Vagina (tissue), 2 donors: ENCODE data around the gene C5orf22. TPM values are rescaled to one million over a fixed set of nuclear protein-coding genes. Genes with fewer than 3 reads are reported as not detected.

Experiments used
- DNase-seq, 2 donors: peaks; one replicate each; pipeline ENCODE4 v3.0.0-alpha.2; 2017; ENCODE audit errors: extremely low spot score in 2 of 2
- H3K27ac ChIP-seq: fragments of 200-600 bp; sonication (generic); one replicate; pipeline ENCODE4 v1.5.1; 2019
- H3K27me3 ChIP-seq: fragments of 200-600 bp; sonication (generic); one replicate; pipeline ENCODE4 v1.5.1; 2019
- H3K36me3 ChIP-seq, 2 donors: fragments of 200-600 bp; sonication (generic); one replicate each; pipeline ENCODE4 v1.5.1; 2017 to 2019
- H3K4me1 ChIP-seq: fragments of 200-600 bp; sonication (generic); one replicate; pipeline ENCODE4 v1.5.1; 2019
- H3K4me3 ChIP-seq, 2 donors: fragments of 200-600 bp; sonication (generic); 1 replicate in 1 of 2; 2 replicates in 1 of 2; pipeline ENCODE4 v1.5.1; 2016 to 2019
- H3K9me3 ChIP-seq: fragments of 200-600 bp; sonication (generic); one replicate; pipeline ENCODE4 v1.5.1; 2019
- CTCF ChIP-seq, 3 experiments: fragments of 450-650 bp in 2 of 3; fragments of 200-600 bp in 1 of 3; sonication (generic) in 1 of 3; IDR thresholded peaks; one replicate each; pipeline ENCODE4 v1.5.1; 2017 to 2019; ENCODE audit warnings: antibody characterized with exemption in 3 of 3, mild to moderate bottlenecking in 2 of 3, moderate library complexity in 2 of 3
- POLR2A ChIP-seq, 2 donors: fragments of 450-650 bp; IDR thresholded peaks; one replicate each; pipeline ENCODE4 v1.6.1; 2017; ENCODE audit warnings: antibody characterized with exemption in 2 of 2, mild to moderate bottlenecking in 2 of 2, moderate library complexity in 2 of 2
- POLR2AphosphoS5 ChIP-seq, 2 donors: sonication (generic); formaldehyde crosslinking; IDR thresholded peaks; one replicate each; pipeline ENCODE4 v1.9.0; 2017; ENCODE audit warnings: antibody characterized with exemption in 2 of 2, mild to moderate bottlenecking in 2 of 2, low read depth in 1 of 2; ENCODE audit not compliant: insufficient read depth in 1 of 2
- intact Hi-C: fragments of 100-400 bp; cut with DNase I; formaldehyde crosslinking; loops from one replicate; pipeline ENCODE4 v1.15.1; 2023
- small RNA-seq: library from RNA; depleted of rRNA; stranded (forward); fragments of <200 nt; gene quantifications from one replicate; pipeline ENCODE3, GENCODE V24; 2016
- total RNA-seq: library from RNA; depleted of rRNA; stranded (reverse); fragments of >200 nt; gene quantifications from one replicate; pipeline ENCODE4 v1.2.3, GENCODE V29; 2016

Gene C5orf22
- total RNA-seq, 1 donor from 2014 or later: 18.2 TPM

- TF ChIP-seq POLR2AphosphoS5 (IDR thresholded peaks at IDR 0.05; ENCODE audit: insufficient read depth in 1 of 2, low read depth in 1 of 2) (no peak), POLR2A (IDR thresholded peaks at IDR 0.05) (no peak), CTCF (IDR thresholded peaks at IDR 0.05) (no peak)
- Histone ChIP-seq H3K27ac (no peak overlapping the region), H3K36me3 (no peaks in the 10 kb centered on the region), H3K27me3 (no peaks in the 10 kb centered on the region), H3K9me3 (no peaks in the 10 kb centered on the region), H3K4me1 (no peaks in the 10 kb centered on the region), H3K4me3 (no peak overlapping the region)
- intact Hi-C loops: no loop called here
- DNase-seq: no peak
Observed at GRCh38 chr5:31604644-31605043, 72.5 kb downstream of the C5orf22 start.

Small RNAs within 50 kb of the gene (small RNA-seq; reads per million reads assigned to genes)
- gene RF00019 (not detected), gene RNU6-363P (not detected)

Other genes starting within 250 kb of the C5orf22 start
- 50.1 TPM for gene DROSHA, start 208 bp upstream of the C5orf22 start, total RNA-seq
- gene PDZD2, start 106.8 kb downstream of the C5orf22 start, total RNA-seq: 42.7 TPM